AML-193 (cell line): ENCODE measurements around the gene CA5A.

Source experiments
- DNase-seq, 2 experiments: peaks; one replicate each; lab custom pipeline; 2025; lab: John Stamatoyannopoulos, UW

CA5A gene

DNA sequence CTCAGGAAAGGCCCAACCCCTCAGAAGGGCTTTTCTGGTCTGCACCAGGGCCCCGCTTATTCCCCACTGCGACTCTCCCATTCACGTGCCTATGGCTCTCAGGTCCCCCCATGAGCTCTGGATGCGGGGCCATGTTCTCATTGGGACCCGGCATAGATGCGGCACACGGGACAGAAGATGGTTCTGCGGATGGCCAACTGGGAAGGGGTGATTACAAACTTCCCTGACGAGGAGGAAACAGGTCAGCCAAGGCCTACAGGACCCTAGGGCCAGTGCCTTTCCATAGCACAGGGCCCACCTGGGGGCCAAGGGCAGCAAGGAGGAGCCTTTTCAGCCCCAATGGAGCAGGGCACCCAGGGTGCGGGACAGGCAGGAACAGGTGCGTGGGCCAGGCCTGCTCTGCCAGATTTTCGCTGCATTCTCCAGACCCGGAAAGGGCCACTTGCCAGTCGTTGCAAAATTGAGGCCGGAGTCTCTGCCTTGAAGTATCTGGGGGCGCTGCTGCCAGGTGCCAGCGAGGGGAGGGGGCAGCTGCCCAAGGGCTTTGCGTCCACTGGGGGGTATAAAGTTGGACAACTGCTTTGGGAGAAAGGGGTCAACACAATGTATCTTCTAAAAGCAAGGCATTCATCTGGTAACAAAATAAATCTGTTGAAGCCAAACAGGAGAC, 87.5 kb downstream of the CA5A start:
- no peak for DNase-seq

DNA sequence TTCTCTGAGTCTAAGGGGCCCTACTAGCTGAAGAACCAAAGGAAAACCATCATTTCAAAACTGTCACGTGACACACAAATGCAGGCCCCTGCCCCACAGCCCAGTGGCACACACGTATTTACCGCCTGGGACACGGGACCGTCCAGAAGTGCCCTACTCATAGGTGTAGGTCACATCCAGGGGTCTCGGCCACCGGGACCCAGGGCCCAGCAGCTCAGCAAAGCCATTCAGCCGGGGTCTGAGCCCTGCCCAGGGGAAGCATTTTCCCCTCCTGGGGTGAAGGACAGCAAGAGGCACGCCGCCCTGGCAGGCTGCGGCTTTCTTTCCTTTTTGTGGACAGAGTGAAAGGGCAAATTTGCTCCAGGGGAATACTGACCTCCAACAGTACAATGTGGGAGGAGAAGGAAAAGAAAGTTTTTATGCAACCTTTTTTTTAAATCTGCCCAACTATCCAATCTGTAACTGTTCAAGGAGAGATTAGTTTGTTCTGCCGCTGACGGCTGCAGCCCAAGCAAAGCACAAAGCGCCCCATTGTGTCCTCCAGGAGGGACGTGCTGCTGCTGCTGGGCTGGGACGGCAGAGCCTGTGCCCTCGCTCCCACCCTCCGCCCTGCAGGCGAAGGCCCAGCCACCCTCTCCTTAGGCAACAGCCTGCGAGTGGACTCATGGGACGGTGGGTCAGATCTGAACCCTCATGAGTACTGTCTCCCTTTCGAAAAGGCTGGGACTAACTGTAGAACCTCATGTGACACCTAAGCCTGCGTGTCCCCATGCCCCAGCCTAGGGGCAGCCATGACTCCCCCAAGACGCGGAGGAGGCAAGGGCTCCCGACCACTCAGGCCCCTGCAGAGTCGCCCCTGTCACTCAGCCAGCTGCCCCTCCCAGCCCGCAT, 88.3 kb downstream of the CA5A start:
- DNase-seq, result no peak

DNA sequence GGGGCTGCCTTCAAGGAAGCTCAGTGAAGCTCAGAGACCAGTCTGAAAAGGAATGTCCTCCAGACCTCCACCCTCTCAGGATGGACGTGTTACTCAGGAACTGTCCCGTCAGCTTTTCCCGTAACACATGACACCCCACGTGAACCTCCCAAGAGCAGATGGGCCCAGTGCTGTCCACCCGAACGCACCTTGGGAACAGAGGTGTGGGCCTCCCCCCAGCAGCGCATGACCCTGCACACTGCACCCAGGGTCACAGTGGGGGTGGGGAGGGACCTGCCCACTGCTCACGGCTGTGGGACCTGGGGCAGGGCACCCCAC, 88.9 kb downstream of the CA5A start:
- no peak for DNase-seq

DNA sequence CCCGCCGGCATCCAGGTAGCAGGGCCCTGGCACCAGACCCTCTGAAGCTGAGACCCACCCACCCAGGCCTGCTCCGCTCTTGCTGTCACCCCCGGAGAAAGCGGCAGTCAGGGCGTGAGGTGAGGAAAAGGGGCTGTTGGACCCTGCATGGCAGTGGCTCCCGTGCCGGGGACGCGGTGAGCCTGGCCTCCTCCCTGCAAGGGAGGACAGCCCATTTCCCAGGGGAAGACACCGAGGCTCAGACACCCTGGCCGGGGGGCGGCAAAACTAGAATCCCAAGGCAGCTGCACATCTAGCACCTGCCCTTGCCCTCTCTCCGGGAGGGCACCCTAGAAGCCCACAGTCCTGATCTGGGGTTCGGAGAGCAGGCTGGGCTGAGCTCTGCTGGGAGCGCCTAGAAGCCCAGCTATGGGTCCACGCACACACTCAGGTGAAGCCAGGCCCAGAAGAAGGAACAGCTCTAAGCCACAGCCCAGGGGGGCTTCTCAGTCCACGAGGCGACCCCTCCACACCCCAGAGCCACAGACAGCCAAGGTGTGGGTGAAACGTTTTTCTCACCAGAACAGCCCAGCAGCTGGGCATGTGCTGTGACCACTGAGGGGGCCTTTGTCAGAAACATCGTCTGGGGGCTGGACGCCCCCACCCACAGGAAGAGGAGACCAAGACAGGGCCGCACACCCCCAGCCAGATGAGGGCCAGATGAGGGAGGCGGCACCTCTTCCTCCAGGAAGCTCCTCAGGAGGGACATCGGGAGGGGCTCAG, 89.4 kb downstream of the CA5A start:
- DNase-seq, result no peak

DNA sequence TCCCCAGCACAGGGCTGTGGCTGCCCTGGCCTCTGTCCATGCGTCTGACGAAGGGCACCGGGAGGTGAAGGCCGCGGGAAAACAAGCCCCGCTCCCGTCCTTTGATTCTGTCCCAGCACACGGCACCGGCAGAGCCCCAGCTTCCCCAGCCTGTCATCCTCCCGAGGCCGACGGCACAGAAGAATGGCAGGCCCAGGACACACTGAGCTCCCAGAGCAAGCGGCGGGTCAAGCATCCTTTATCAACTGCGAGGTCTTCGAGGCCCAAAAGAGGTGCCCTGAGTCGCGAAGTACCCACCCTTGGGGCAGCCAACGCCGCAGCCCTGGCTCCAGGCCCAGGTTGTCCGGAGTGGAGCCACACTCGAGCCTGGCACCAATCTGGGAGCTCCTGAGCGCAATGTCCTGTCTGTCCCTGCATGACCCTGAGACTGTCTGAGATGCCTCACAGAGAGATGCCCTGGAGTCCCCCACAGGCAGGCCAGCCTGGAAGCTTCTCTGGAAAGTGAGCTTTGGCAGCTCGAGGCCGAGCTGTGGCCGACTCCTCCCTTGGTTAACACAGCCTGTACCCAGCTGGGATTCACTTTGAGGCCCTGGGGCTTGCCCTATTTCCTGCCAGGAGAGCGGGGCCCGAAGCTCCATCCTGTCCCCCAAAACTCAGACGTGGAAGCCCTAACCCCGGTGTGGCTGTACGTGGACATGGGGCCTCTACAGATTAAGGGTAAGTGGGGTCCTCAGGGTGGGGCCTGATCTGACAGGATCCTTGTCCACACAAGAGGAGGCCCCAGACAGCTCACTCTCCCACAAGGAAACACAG, 90.3 kb downstream of the CA5A start:
- DNase-seq, result no peak

DNA sequence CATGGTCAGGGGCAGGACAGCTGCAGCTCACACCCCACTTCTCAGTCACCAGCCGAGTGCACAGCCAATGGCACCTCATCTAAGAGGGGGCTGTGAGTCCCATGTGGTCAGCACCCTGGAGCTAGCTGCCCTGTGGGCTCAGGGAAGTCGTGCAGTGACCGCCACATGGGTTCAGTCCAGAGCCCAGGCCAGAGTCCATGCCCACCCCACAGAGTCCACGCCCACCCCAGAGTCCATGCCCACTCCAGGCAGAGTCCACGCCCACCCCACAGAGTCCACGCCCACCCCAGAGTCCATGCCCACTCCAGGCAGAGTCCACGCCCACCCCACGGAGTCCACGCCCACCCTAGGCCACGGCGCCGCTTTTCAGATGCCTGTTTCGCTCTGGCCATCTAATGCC, 91.1 kb downstream of the CA5A start:
- no peak for DNase-seq

DNA sequence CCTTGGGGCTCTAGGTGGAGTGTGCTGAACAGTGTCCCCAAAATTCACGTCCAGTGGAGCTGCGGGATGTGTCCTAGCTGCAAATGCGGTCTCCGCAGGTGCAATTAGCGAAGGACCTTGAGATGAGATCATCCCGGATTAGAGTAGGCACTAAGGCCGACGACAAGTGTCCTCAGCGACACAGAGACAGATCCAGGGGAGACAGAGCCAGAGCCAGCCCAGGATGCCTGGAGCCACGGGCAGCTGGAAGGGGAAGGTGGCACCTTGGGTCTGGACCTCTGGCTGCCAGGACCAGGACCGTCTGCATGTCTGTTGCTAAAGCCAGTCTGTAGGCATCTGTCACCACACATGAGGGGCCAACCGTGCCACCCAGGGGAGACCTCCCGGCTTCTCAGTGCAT, 91.5 kb downstream of the CA5A start:
- DNase-seq, result no peak

DNA sequence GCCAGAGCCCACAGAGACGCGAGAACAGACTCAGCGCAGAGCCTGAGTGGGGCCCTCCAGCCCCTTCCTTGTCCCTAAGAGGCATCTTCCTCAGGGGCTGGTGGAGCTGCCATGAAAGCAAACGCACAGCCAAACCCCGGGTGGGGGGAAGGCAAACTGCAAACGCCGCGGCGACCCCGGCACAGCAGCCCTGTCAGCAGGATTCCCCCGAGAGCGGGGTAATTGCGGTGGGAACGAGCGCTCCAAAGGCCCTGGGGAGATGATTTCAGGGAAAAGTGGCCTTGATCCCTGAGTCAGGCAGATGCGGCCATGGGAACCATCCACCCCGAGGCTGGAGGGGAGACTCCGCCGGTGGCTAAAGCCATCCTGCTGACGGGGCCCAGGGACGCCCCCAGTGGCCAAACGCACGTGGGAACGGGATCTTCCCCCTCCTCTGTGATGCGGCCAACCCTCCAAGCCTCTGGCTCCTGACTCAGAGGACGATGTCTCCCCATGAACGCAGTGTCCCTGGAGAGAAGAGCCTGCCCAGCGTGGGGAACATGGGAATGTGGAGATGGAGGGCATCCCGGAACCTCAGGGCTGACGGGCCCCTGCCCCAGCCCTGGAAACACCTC, 92.1 kb downstream of the CA5A start:
- no peak for DNase-seq

DNA sequence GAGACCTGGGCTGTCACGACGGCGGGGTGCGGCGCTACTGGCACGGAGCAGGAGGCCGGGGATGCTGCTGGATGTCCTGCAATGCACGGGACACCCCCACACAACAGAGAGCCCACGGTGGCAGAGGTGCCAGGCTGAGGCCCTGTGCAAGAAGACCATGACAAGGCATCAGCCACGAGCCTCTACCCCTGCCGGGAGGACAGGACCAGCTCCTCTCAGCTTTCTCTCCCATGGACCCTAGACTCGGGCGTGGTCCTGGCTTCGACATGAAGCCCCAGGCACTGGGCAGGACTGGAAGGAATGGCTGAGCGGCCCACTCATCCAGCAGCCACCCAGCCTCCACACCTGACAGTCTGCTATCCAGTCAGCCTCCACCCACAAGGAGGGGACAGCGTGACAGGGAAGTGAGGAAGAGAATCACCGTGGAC, 92.6 kb downstream of the CA5A start:
- no peak for DNase-seq

DNA sequence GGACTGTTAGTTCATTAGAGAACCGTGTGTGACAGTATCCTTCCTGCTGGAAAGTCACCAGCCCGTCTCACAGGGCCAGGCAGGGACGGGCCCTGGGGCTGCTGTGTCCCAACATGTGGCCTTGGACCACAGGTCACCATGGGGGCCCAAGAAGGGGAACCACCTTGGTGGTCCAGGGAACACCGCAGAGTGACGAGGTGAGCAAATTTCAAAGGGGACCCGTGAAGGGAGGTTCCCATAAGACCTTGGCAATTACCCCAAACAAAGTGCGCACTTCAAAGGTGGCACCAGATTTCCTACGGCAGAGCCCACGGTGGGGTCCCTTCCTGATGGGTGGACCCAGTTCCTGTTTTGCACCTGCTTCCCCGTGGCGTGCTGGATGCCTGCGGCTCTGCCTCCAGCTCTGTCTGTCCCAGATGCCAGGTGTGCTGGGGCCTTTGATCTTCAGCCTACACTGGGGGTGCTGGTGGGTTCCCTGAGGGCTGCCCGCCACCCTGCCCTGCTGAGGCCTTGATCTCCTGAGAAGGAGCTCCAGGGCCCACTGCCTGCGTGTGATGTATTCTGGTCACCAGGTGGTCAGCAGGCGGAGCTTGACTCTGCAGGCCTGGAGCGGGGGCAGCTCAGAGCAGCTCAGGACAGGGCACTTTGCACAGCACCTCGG, 94.0 kb downstream of the CA5A start:
- no peak for DNase-seq

DNA sequence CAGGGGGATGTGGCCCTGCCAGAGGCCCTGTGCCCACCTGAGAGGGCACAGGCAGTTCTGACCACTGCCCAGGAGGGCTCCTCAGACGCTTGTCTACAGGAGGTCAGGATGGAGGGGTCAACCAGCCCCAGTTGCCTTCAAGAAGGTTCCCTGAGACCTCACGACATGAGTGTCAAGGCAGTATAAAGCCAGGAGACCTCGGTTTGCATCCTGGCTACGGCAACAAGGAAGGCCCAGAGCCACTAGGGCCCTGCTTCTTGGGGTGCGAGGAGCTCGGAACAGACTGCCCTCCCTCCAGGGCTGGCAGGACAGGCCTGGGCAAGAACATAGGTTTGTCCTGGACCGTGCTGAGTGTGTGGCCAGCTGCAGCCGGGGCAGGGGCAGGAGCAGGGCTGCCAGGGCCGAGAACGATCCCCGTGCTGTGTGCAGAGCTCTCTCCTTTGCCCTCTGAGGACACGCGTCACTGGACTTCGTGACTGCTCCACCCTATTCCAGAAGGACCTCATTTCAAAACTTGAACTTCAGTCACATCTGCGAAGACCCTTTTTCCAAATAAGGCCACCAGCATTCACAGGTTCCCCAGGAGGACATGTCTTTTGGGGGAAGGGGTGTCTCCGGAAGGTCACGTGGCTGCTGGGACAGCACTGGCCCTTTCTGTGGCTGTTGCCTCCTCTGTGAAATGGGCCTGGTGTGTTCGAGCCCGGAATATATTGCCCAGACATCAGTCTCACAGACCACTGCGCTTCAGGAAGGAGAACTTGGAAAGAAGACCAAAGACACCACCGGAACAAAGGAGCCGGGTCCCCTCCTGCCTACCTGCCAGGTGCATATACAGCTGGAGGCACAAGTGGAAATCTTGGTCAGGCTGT, 94.8 kb downstream of the CA5A start:
- no peak for DNase-seq

DNA sequence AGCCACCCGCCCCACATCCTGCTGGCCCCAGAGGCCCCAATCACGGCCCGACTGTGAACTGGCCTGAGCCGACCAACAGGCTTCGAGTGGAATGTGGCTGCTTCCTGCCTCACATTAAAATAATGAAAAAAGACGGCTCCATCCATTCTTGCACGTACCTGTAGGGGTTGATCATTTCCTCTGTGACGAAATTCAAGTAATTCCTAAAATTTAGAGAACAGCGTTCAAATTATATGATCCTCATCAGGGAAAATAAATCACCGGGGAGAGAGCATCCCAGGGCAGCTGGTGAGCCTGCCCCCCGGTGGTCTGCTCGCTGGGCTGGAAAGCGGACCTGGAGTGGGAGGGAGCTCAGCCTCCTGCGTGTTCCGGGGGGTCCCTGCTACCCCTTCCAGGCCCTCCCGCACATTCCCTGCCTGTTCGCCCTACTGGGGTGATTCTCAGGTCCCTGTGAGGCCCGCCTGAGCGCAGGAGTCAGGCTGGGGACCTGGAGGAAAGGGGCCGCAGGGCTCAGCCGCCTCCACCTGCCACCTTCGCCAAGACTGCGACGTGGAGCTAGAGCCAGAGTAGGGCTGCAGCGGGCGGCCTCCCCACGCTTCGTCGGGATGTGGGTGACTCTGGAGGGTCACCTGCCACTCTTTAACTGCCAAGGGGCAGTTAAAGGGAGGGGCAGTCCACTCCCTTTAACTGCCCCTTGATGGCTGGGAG, 95.9 kb downstream of the CA5A start:
- no peak for DNase-seq

DNA sequence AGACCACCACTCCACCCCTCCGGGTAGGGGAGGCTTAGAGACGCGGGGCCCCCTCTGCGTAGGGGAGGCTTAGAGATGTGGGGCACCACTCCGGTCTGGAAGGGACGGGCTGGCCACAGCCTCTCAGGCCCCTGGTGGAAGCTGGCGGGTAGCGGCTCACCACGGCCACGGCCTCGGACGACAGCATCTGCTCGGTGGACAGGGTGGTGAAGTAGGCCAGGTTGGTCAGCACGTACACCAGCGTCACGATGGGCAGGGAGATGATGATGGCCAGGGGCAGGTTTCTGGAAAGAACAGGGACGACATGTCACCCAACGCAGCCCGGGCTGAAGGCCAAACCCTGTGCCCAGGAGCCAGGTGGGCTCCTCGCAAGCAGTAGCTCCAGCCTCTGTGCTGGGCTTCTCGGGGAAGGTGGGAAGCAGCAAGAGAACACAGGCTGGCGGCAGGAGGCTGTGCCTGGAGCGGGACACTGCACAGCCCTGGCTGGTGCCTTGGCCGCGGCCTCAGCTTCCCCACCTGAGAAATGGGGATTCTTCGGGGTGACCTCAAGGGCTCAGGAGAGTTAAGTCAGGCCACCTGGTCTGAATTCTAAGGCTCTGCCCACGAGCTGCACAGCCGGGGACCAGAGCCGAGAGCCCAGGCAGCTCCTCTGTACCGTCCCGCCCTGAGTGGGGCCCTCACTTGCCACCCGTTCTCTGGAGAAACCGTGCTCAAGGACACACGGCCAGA, 96.6 kb downstream of the CA5A start:
- no peak for DNase-seq

DNA sequence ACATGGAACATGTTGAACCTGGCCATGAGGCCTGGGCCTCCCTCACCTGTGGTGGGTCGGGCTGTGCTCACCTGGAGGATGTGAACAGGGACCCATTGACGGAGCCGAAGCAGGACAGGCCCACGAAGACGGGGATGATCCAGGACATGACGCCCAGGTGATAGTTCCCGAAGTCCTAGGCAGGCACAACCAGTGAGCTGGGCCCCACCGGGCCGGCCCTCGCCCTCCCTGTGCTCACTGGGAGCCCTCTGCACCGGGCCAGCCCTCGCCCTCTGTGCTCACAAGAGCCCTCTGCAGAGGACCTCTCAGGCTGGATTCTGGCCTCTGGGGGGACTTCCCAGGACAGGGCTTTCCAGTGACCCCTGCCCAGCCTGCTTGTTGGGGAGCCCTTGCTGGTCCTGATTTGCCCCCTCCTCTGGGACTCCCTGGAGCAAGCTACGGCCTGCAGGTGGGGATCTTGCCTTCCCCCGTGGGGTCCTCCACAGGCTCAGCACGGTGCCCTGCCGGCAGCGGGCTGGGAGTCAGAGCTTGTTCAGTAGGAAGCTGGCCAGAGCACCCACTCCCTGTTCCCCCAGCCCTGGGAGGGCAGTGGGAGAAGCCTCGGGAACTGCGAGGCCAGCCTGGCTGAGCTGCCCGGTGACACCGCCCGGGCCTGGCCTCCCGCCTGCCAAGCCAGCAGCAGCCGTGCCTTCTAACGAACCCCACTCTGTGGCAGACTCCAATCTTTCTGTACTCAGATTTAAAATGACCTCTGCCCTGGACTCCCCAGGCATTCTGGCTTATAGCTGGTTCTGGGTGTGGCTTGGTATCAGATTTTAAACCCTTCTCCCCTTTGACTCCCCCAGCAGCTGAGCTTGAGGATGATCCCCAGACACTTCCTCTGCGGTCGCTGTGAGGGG, 97.4 kb downstream of the CA5A start:
- no peak for DNase-seq
